ENCODE measurements around the gene GAPDH. TPM values are rescaled to one million over a fixed set of nuclear protein-coding genes. Genes with fewer than 3 reads are reported as not detected.
"Not testable (repeated sequence)": the region's sequence is repeated elsewhere in the genome, so short reads cannot be mapped to it uniquely, and the experiment has no call there.

The GAPDH gene
- polyA plus RNA-seq, 1 donor (not counting 4 experiments of a cell fraction or from before 2014, with no cell fraction given): 8,390 TPM

- H3K9me3 ChIP-seq (ENCODE audit: control insufficient read depth, low read depth, low read length); H3K9ac ChIP-seq (ENCODE audit: control insufficient read depth, extremely low read depth, insufficient read depth, low read length); dilution Hi-C loops (cut with MboI; ENCODE audit: extremely low pct_ligation_motif_present, low sequenced_read_pairs); H2AFZ ChIP-seq (ENCODE audit: control insufficient read depth, low read length); H3K27me3 ChIP-seq (ENCODE audit: control insufficient read depth, extremely low read depth, insufficient read depth, low read length); H3K9me1 ChIP-seq (ENCODE audit: control insufficient read depth, extremely low read depth, insufficient read depth, low read length); FAIRE-seq; DNase-seq (ENCODE audit: low read depth, low spot score): not testable (repeated sequence)
- Histone ChIP-seq H3K27ac (ENCODE audit: control insufficient read depth, insufficient read depth, low read length) (peak overlapping the region; percentile 2), H3K79me2 (ENCODE audit: control insufficient read depth, insufficient read depth, low read length) (peaks cover 30% of the 10 kb centered on the region), H3K4me3 (ENCODE audit: control insufficient read depth in 2 of 3, extremely low read depth in 1 of 3, insufficient read depth in 2 of 3, low read depth in 1 of 3, low read length in 3 of 3) (peak overlapping the region in 1 of 3 experiments; percentile 95), H3K4me2 (ENCODE audit: control insufficient read depth, extremely low read depth, insufficient read depth, low read depth, low read length) (peak overlapping the region; percentile 2), H3K36me3 (ENCODE audit: control insufficient read depth in 2 of 2, extremely low read depth in 1 of 2, insufficient read depth in 2 of 2, low read length in 2 of 2) (peaks cover 28 to 35% of the 10 kb centered on the region in 2 experiments), H4K20me1 (ENCODE audit: control insufficient read depth, extremely low read depth, insufficient read depth, low read length) (peaks cover 47% of the 10 kb centered on the region), H3K4me1 (ENCODE audit: control insufficient read depth, extremely low read depth, insufficient read depth, low read length) (peaks cover 48% of the 10 kb centered on the region)
- TF ChIP-seq, protein P1, sequence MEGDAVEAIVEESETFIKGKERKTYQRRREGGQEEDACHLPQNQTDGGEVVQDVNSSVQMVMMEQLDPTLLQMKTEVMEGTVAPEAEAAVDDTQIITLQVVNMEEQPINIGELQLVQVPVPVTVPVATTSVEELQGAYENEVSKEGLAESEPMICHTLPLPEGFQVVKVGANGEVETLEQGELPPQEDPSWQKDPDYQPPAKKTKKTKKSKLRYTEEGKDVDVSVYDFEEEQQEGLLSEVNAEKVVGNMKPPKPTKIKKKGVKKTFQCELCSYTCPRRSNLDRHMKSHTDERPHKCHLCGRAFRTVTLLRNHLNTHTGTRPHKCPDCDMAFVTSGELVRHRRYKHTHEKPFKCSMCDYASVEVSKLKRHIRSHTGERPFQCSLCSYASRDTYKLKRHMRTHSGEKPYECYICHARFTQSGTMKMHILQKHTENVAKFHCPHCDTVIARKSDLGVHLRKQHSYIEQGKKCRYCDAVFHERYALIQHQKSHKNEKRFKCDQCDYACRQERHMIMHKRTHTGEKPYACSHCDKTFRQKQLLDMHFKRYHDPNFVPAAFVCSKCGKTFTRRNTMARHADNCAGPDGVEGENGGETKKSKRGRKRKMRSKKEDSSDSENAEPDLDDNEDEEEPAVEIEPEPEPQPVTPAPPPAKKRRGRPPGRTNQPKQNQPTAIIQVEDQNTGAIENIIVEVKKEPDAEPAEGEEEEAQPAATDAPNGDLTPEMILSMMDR (optimal IDR thresholded peaks at IDR 0.05 in 1 of 3, IDR thresholded peaks at IDR 0.05 in 1 of 3, conservative IDR thresholded peaks at IDR 0.05 in 1 of 3; ENCODE audit: extremely low read depth in 1 of 3, insufficient read depth in 2 of 3, low read length in 3 of 3): peak in 2 of 3 experiments; percentile 66 to 77
Observed at GRCh38 chr12:6537580-6538419, 3.5 kb downstream of the GAPDH start.

DNA sequence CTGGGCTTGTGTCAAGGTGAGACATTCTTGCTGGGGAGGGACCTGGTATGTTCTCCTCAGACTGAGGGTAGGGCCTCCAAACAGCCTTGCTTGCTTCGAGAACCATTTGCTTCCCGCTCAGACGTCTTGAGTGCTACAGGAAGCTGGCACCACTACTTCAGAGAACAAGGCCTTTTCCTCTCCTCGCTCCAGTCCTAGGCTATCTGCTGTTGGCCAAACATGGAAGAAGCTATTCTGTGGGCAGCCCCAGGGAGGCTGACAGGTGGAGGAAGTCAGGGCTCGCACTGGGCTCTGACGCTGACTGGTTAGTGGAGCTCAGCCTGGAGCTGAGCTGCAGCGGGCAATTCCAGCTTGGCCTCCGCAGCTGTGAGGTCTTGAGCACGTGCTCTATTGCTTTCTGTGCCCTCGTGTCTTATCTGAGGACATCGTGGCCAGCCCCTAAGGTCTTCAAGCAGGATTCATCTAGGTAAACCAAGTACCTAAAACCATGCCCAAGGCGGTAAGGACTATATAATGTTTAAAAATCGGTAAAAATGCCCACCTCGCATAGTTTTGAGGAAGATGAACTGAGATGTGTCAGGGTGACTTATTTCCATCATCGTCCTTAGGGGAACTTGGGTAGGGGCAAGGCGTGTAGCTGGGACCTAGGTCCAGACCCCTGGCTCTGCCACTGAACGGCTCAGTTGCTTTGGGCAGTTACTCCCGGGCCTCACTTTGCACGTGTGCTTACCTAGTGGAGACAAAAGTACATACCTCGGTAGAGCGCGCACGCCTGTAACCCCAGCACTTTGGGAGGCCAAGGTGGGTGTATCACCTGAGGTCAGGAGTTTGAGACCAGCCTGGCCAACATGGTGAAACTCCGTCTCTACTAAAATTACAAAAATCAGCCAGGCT, 4.3 kb downstream of the GAPDH start:
- Histone ChIP-seq H3K36me3 (ENCODE audit: control insufficient read depth in 2 of 2, extremely low read depth in 1 of 2, insufficient read depth in 2 of 2, low read length in 2 of 2) (peaks cover 28 to 35% of the 10 kb centered on the region in 2 experiments), H4K20me1 (ENCODE audit: control insufficient read depth, extremely low read depth, insufficient read depth, low read length) (peaks cover 47% of the 10 kb centered on the region), H3K9me3 (ENCODE audit: control insufficient read depth, low read depth, low read length) (no peaks in the 10 kb centered on the region), H3K4me1 (ENCODE audit: control insufficient read depth, extremely low read depth, insufficient read depth, low read length) (peaks cover 39% of the 10 kb centered on the region), H3K27ac (ENCODE audit: control insufficient read depth, insufficient read depth, low read length) (no peak overlapping the region), H3K4me3 (ENCODE audit: control insufficient read depth in 2 of 3, extremely low read depth in 1 of 3, insufficient read depth in 2 of 3, low read depth in 1 of 3, low read length in 3 of 3) (no peak overlapping the region), H3K9me1 (ENCODE audit: control insufficient read depth, extremely low read depth, insufficient read depth, low read length) (peaks cover 5% of the 10 kb centered on the region), H3K79me2 (ENCODE audit: control insufficient read depth, insufficient read depth, low read length) (peaks cover 30% of the 10 kb centered on the region), H3K4me2 (ENCODE audit: control insufficient read depth, extremely low read depth, insufficient read depth, low read depth, low read length) (peak overlapping the region; percentile 2), H3K27me3 (ENCODE audit: control insufficient read depth, extremely low read depth, insufficient read depth, low read length) (no peaks in the 10 kb centered on the region), H3K9ac (ENCODE audit: control insufficient read depth, extremely low read depth, insufficient read depth, low read length) (no peak overlapping the region), H2AFZ (ENCODE audit: control insufficient read depth, low read length) (no peak overlapping the region)
- FAIRE-seq (no peak), DNase-seq (ENCODE audit: low read depth, low spot score) (no peak)
- TF ChIP-seq, protein P1 (optimal IDR thresholded peaks at IDR 0.05 in 1 of 3, IDR thresholded peaks at IDR 0.05 in 1 of 3, conservative IDR thresholded peaks at IDR 0.05 in 1 of 3; ENCODE audit: extremely low read depth in 1 of 3, insufficient read depth in 2 of 3, low read length in 3 of 3): no peak
- no peak for TF ChIP-seq EZH2 (IDR thresholded peaks at IDR 0.05; ENCODE audit: low read length)
- dilution Hi-C loops (cut with MboI; ENCODE audit: extremely low pct_ligation_motif_present, low sequenced_read_pairs): no loop called here

All from keratinocyte (primary cell).